ENCODE results near the gene AUTS2. TPM values are rescaled to one million over a fixed set of nuclear protein-coding genes. Genes with fewer than 3 reads are reported as not detected.

Gene AUTS2
- total RNA-seq, 1 experiment from 2014 or later: 256 TPM

GRCh38 chr7:70316745-70317144, 718.5 kb downstream of the AUTS2 start:
- Histone ChIP-seq H3K9me3 (ENCODE audit: control insufficient read depth, low read depth, low read length) (no peaks in the 10 kb centered on the region), H3K27ac (ENCODE audit: insufficient read length, low read depth, low read length) (no peak overlapping the region), H3K4me2 (ENCODE audit: insufficient read depth, insufficient read length, low read length) (no peak overlapping the region), H2BK15ac (ENCODE audit: low read depth, low read length) (no peak overlapping the region), H3K9ac (ENCODE audit: extremely low read depth, insufficient read length, low read length) (no peak overlapping the region), H3K79me1 (ENCODE audit: insufficient read depth, low read depth, low read length, poor library complexity, severe bottlenecking) (no peaks in the 10 kb centered on the region), H2BK120ac (ENCODE audit: low read depth, low read length, poor library complexity, severe bottlenecking) (no peak overlapping the region), H2BK5ac (ENCODE audit: insufficient read length, low read length) (no peak overlapping the region), H3K56ac (ENCODE audit: insufficient read length, low read depth, low read length) (no peak overlapping the region), H3K14ac (ENCODE audit: insufficient read depth, low read length) (no peak overlapping the region), H4K5ac (ENCODE audit: insufficient read length, low read depth, low read length) (no peak overlapping the region), H3K18ac (ENCODE audit: insufficient read length, low read depth, low read length) (no peak overlapping the region), H2AFZ (ENCODE audit: low read length) (no peak overlapping the region), H3K27me3 (ENCODE audit: insufficient read depth, low read length) (no peaks in the 10 kb centered on the region), H3K4me1 (ENCODE audit: insufficient read depth, low read length) (peaks cover 2% of the 10 kb centered on the region; the same call in 1 of the 2 replicates), H4K20me1 (ENCODE audit: control insufficient read depth, insufficient read depth, insufficient read length) (no peaks in the 10 kb centered on the region), H3K23ac (ENCODE audit: insufficient read length, low read depth, low read length) (no peak overlapping the region), H3K23me2 (ENCODE audit: insufficient read length, low read depth, low read length, poor library complexity, severe bottlenecking) (no peaks in the 10 kb centered on the region), H2BK12ac (ENCODE audit: insufficient read length, low read depth, low read length) (no peak overlapping the region), H2AK5ac (ENCODE audit: insufficient read length, low read length) (no peak overlapping the region), H3T11ph (ENCODE audit: low read length) (no peak overlapping the region), H2BK20ac (ENCODE audit: low read depth, low read length, poor library complexity, severe bottlenecking) (no peak overlapping the region), H4K91ac (ENCODE audit: insufficient read length, low read depth, low read length) (no peak overlapping the region), H3K79me2 (ENCODE audit: insufficient read depth, low read length) (no peaks in the 10 kb centered on the region), H4K8ac (replicated peaks; ENCODE audit: insufficient read length, low read depth, low read length) (no peak overlapping the region), H3K4ac (ENCODE audit: low read depth, low read length) (no peak overlapping the region)
- Mint-ChIP-seq H3K36me3 (ENCODE audit: insufficient read depth in 1 of 3, low read depth in 3 of 3) (no peaks in the 10 kb centered on the region), H3K4me3 (no peak overlapping the region), H3K9me3 (no peaks in the 10 kb centered on the region), H3K27me3 (ENCODE audit: low read depth) (no peaks in the 10 kb centered on the region), H3K4me1 (peaks cover 34 to 52% of the 10 kb centered on the region in 2 experiments), H3K27ac (no peak overlapping the region)
- TF ChIP-seq, protein P1, sequence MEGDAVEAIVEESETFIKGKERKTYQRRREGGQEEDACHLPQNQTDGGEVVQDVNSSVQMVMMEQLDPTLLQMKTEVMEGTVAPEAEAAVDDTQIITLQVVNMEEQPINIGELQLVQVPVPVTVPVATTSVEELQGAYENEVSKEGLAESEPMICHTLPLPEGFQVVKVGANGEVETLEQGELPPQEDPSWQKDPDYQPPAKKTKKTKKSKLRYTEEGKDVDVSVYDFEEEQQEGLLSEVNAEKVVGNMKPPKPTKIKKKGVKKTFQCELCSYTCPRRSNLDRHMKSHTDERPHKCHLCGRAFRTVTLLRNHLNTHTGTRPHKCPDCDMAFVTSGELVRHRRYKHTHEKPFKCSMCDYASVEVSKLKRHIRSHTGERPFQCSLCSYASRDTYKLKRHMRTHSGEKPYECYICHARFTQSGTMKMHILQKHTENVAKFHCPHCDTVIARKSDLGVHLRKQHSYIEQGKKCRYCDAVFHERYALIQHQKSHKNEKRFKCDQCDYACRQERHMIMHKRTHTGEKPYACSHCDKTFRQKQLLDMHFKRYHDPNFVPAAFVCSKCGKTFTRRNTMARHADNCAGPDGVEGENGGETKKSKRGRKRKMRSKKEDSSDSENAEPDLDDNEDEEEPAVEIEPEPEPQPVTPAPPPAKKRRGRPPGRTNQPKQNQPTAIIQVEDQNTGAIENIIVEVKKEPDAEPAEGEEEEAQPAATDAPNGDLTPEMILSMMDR (conservative IDR thresholded peaks at IDR 0.05): no peak
- DNase-seq: no peak
- no CpG with 5 or more reads among the region's 7 CpGs for WGBS (ENCODE audit: extremely low coverage, insufficient read length, low lambda C conversion rate)

Data from H9 (cell line).